Muscle of back (tissue), 11 donors: Measurements from ENCODE around the gene PRKN. TPM values are rescaled to one million over a fixed set of nuclear protein-coding genes. Genes with fewer than 3 reads are reported as not detected.

Source experiments
- DNase-seq, 3 donors: peaks; one replicate each; pipeline versions ENCODE4 v3.0.0 to v3.0.0-alpha.2; 2013
- polyA plus RNA-seq, 10 donors: library from polyadenylated mRNA; unstranded; fragments of 120-200 nt; gene quantifications; one replicate each; pipeline ENCODE4 v1.2.1, GENCODE V29; 2013; ENCODE audit not compliant: insufficient read length in 10 of 10

Gene PRKN
- polyA plus RNA-seq, 10 donors: 2.5 to 6.4 (median 3.6) TPM

DNA sequence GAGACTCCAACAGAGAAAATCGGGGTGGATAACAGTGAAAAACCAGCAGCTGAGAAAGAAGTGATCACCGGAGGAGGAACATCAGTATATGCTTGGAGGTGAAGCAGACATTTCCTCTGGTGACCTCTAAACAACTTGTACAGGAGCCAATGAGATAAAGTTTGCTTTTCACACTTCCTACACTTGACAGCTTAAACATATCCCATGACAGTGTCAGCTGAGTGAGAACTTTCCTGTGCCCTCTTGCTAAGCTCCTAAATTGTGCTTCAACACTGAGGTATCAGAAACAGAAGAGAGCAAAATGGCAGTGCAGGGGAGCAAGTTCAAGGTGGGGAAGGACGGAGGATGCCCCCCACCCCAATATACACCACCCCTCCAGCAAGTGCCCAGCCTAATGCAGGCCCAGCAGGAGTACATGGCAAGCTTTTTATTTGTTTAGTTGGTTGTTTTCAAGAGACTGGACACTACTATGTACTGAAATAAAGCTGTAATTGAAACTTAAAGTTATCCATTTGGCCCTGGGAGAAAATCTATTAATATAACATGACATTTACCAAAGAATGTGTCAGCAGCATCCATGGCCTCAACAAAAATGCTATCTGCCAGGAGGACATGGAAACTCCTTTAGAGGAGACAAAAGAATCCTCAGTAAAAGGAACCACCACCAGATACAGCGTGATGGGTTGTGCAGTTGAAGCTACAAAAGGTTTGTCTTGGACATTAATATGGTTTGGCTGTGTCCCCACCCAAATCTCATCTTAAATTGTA lies 540.2 kb downstream of the PRKN start:
- DNase-seq: no peak

DNA sequence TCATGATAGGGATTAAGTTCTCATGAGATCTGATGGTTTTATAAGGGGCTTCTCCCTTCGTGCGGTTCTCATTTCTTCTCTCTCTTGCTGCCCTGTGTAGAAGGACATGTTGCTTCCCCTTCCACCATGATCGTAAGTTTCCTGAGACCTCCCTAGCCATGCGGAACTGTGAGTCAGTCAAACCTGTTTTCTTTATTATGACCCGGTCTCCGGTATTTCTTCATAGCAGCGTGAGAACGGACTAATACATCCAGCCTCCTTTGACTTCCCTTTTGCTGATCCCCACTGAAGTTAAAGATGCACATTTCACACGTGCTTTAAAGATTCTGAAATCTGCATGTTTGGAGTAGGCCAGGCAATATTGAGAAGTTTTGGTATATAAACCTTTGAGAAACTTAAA lies 543.1 kb downstream of the PRKN start:
- DNase-seq: no peak

DNA sequence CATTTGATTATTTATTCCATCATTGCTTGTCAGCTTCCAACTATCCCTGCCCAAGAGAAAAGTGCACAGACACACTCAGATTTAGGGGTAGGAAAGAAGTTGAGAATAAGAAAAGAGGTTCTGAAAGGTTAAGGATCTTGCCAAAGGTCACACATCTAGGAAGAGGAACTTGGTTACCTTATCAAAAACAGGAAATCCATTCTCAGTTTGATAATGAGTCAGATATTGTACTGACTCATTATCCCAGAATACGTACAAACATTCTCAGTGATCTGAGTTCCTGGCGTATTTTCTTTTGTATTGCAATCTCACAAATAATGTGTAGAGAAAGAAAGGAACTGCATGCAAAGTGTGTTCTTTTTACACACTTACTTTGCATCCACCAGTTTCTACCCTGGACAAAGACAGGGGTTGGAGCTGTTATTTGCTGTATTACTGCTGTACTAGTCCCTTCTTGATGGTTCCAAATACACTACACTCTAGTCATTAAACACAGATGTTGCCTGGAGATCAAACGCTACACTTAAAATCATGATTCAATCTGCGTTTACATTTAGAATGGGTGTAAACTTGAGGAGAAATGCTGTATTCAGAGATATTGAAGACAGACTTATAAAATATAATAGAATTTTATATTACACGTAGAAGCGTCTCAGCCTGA lies 545.7 kb downstream of the PRKN start:
- DNase-seq: no peak

DNA sequence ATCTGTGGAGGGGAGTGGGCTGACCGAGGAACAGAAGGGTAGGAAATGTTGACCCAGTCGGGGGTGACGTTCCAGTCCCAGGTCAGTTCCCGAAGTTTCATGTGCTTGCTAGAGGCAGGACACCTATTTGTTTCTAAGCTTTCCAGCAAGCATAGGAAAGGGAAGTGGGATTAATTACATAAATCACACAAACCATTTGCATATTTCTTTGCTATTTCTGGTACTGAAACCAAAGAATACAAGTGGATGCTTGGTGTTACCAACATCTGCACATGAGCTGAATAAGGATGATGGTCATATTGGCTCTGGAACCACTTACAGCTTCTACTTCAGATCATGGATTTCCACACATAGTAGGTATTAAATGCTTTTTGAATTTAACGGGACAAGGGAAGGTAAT lies 546.5 kb downstream of the PRKN start:
- no peak for DNase-seq

DNA sequence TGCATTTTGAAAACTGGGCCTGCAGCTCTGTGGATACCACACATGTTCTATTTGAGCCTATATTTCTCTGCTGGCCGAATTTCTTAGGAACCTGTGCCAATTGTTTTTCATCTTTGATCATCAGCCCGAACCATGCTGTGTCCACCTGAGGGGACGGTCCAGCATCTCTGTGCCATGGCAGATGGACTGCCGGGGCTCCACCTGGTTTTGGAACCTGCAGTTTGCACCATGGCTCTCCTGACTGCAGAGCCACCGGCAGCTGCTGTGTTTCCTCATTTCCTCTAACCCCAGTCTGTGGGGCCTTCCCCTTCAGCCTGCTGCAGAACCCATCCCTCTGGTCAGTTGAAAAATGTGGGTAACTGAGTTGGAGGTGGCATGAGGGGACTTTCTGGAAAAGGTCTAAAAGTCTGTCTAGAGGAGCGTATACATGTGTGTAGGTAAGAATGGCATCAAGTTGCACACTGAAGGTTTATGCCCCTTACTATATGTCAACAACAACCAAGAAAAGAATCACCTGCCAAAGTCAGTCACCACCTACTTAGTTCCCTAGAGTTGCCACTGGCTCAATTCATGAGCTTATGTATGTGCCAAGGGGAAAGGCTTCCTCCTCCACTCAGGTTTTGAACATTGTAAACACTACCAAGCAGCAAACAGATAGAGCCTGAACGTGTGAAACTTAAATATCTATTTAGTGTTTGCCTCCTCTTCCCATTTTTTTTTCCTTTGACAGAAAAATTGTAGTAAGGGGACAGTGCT lies 548.2 kb downstream of the PRKN start:
- DNase-seq: no peak

DNA sequence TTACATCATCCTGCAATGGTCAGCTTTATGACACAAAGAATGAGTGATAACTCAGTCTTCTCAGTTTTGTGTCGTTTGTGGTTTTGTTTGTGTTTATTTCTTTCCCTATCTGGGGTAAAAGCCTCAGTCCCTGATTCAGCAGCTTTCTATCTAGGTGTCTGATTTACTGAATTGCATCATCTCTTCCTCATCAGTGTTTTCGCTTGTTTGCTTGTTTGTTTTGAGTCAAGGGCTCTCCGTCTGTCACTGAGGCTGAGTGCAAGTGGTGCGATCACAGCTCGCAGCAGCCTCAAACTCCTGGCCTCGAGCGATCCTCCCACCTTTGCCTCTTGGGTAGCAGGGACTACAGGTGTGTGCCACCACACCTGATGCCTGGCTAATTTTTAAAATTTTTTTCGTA lies 548.9 kb downstream of the PRKN start:
- DNase-seq: no peak

DNA sequence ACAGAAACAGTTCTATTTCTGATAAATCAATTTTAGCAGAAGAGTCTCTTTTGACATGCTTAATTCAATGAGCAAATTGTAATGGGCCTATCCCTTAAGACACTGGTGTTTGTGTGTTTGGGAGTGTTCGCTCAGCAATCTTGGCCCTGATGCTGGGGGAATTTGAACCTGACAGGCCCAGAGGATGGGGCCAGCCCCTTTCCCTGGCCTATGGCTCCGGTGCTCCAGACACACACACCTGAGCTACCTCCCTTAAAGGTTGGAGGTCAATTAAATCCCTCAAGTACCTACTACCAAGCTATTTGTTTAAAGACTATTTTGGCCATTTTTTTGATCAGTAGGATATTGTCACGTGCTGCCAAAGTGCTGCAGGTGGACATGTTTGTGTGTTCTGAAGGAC lies 549.3 kb downstream of the PRKN start:
- DNase-seq: no peak

DNA sequence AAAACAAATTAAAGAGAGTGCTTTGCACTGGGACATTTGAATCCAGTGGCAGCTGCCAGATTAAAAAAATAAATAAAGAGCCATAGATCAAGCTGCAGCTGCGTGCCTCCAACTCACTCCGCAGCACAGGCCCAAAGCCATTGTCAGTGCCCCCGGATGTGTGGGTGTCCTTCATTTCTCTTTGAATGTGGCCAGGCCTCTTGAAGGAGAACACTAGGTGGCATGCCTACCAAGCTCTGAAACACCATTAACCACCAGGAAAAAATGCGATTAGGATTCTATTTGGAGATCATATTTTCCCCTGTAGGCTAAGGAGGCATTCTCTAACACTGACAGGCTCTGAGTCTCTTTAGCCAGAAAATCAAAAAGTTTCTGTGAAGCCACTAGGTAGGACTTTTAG lies 549.8 kb downstream of the PRKN start:
- peak; percentile 23 to 68 (median 30) for DNase-seq

DNA sequence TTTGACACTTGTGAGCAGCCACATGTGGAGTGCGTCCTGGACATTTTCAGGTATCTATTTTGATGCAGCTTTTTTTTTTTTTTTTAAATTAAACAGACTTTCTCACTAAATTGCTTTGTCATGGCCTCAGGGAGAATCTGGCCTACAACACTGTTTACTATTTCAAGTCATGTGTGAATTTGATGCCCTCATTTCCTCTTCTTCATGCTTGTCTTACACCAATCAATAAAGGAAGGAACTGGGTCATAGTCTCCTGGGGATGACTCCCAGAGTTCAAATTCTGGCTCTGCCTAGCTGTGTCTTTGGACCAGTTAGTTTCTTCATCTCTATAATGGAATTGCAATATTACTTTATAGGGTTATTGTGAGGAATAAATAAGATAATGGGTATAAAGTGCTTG lies 554.1 kb downstream of the PRKN start:
- DNase-seq: no peak

DNA sequence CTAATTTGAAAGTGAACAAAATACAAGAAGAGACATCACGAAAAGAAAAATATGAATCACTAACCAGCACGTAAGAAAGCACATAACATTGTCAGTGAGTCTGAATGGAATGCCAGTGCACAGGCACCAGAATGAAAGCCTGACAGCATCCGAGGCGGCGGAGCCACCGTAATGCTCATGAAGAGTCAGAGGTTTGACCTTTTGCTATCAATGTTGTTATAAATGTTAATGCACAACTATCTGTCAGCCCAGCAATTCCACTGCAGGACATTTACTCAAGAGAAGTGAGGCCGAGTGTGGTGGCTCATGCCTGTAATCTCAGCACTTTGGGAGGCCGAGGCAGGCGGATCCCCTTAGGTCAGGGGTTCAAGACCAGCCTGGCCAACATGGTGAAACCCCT lies 562.1 kb downstream of the PRKN start:
- DNase-seq: no peak

DNA sequence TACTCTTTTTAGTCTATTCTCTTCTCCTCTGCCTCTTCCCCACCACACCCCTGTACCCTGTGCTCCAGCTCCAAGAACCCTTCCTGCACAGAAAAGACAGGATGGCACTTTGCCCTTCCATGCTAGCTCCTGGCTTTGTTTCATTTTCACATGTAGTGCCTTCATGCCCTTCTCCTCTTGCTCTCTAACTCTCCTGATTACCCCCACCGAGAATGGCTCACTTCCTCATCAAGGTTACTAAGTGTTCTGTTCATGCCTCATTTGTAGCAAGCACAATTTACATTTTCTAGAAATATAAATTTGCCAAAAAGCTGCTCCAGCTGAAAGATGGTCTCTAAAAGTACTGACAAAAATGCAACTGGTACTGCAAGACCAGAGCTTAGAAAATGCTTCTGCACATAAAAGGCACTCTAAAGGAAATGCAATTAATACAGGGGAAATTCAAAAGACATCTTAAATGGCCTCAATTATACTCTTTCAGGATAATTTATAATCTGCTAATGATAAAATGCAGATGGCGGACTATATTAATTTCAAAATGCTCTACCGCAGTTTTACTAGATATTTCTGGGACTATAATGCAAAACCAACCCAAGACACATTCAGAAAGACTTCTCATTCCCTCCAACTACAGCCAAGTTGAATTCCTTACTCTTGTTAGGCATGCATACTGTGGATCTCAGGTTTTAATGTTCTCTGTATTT lies 570.2 kb downstream of the PRKN start:
- DNase-seq: no peak

DNA sequence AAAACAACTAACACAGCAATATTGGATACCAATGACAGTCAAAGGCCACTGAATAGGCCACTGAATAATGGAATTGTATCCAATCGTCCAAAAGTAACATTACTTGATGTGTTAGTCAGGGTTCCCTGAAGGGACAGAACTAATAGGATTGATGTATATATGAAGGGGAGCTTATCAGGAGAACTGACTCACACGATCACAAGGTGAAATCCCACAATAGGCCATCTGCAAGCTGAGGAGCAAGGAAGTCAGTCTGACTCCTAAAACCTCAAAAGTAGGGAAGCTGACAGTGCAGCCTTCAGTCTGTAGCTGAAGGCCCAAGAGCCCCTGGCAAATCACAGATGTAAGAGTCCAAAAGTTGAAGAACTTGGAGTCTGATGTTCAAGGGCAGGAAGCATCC lies 571.4 kb downstream of the PRKN start:
- peak in 1 of 3 donors; percentile 32 for DNase-seq

DNA sequence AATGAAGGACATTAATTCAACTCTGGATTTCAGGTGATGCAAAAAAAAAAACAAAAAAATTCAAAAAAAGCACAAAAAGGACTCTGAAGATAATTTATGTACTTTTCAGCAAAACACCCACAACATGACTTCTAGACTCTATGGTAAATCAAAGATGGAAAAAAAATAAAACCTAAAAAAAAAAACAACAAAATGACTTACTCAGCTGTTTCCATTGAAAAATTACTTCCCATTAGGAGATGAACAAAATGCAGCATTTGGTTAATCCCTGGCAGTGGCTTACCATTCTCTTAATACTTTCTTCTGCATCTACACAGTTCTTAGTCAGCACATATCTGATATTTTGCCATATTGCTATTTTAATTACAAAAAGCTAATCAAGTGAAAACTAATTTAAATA lies 572.6 kb downstream of the PRKN start:
- no peak for DNase-seq

DNA sequence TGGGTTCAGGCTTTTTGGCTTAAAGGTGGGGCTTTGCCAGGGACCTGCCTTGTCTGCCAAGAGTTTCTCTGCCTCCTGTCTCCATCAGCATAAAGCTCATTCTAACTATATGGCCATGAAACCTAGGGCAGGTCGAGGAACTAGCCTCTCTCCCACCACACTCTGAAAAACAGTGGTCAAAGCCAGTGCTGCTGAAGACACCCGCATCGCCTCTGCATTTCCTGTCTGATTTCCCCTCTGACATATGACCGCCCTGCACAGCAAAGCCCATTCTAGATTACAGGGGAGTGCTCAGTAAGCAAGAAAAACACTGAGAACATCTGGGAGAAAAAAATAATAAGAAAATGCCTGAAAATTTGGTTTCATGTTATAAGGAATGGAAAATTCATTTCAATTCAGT lies 573.6 kb downstream of the PRKN start:
- DNase-seq: no peak

DNA sequence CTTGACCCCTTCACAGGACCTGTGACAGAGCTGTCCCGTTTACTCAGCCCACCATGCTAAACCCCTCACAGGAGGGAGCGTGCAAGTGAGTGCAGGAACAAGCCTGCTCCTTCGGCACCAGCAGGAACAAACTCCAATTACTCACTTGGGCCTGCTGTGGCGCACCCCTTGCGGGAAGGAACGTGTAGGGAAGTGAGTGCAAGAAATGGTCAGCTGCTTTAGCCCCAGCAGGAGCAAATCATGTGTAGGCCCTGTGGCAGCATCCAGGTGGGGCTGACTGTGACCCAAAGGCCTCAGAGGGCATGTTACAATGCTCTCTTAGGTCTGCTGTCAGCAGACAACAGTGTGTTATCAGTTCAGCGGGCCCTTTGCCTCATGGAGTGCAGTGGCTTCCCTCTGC lies 574.4 kb downstream of the PRKN start:
- DNase-seq: no peak

DNA sequence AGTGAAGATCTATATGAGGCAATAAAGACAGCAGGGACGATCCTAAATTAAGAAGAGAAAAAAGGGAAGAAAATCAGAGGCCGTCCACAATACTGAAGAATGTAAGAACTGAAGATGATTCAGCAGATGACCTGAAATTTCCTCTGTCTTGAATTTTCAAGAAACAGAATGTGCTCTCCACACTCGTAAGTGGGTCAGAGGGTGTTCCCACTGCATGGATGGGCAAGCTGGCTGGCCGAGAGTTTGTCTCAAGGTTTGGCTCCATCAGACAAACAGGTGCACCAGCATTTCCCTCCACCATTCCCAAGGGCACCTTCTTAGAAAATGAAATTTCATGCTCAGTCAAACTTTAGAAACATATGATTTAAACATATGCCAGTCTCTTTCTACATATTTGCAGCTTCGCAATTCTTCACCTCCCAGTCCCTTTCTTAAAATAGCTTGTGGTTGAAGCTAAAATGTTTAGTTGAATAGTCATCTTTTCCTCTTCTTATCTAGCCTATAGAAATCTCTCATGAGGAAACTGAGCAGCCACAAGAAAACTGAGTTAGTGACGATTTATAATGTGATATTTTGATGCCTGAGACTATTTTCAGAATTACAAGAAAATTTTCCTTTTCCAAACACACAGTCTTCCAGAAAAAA lies 576.4 kb downstream of the PRKN start:
- DNase-seq: peak in 2 of 3 donors; percentile 22 to 62

DNA sequence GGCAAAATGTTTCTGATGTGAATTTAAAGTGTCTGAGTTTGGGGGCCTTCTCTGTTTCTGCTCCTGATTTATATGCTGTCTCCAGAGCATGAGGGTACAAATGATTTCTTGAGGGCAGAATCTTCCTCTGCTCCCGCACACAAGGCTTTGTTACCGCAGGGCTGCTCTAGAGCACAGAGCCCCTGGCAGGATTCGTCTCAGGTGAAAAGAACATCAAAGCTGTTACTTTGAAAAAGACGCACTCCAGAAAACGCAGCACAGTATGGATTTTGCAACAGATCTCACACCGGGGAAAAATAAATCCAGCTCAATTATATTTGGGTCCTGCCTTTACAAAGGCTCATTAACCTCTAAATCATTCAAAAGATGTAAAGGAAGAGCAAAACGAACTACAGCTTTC lies 577.3 kb downstream of the PRKN start:
- DNase-seq: no peak

DNA sequence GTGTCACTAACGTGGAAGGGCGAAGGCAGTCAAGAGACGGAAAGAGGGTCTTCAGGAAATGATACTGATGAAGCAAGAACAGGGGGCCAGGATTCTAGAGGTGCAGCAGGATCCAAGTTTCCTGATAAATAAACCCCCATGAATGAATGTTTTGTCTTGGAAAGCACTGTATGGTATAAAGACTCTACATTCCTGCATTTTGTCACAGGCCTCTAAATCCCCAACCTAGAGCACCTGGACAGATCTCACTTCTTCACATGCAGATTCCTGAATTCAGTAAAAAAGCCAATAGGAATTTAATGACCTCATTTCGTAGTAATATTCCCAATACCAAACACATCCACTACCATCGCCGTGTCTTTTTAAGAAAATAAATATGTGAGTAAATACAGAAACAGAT lies 577.8 kb downstream of the PRKN start:
- no peak for DNase-seq

DNA sequence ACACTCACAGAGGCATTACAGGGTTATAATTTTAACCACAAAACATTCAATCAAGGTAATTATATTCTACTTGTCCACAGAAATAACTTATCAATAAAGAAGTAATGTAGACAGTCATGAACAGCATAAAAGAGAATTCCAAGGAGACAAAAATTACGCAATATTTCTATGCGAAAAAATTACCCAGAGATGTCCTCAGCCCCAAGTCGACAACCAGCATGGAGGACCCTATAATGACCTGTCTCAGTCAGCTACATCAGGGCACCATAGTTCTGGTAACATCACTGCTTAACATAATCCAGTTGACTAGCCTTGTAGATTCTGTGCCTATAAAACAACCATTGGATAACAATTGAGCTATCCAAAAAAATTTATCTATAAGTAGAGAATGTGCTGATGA lies 579.8 kb downstream of the PRKN start:
- no peak for DNase-seq

DNA sequence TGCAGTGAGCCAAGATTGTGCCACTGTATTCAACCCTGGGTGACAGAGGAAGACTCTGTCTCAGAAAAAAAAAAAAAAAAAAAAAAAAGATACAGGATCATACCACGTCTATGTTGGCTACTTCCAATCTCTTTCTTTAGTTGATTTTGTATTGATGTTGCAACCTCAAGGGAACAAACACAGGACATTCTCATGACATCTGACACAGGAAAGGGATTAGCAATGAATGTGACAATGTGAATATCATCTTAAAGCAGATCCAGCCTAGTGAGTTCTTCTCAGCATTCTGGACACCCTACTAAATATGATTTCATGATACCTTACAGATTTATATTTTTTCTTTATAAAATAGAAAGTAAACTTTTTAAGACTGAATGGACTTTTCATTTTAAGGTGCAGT lies 580.3 kb downstream of the PRKN start:
- DNase-seq: no peak

DNA sequence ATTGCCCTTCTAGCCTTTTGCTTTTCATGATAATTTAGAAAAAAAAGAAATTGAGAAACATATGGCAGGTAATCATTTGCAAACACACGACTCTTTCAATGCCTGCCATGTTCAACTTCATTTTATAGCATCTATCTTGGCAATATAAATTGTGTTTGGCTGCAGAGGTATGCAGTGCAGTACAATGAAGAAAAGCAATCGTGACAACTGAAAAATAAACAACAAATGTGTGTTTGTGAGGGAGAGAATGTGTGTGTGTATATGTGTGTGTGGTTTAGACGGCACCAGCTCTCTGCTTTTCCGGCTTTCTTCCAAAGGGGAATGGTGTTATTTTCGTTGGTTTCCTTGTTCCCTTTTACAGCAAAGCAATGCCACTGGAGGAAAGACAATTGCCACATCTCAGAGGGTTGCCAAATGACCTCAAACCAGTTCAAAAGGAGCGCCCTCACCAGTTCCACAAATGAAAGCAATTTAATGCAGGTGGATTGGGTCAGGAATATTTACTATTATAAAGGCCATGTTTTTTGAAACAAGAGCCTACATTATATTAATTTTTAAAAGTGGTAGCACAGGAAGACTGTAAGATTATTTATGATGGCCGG lies 587.2 kb downstream of the PRKN start:
- no peak for DNase-seq
